Gastrocnemius medialis (tissue), 4 donors: Measurements from ENCODE around the gene IL12B. TPM values are rescaled to one million over a fixed set of nuclear protein-coding genes. Genes with fewer than 3 reads are reported as not detected.

Experiments
- ATAC-seq, 2 donors: fragments of 150-250 bp; one replicate each; pipeline ENCODE4 v1.9.1; 2016
- DNase-seq, 2 donors: peaks; one replicate each; pipeline ENCODE4 v3.0.0-alpha.2; 2019
- H3K27ac ChIP-seq, 4 donors: fragments of 200-600 bp; sonication (generic); 1 replicate in 1 of 4; 2 replicates in 3 of 4; pipeline ENCODE4 v1.5.1; 2016 to 2018; ENCODE audit warnings: mild to moderate bottlenecking in 2 of 4, moderate library complexity in 1 of 4
- H3K27me3 ChIP-seq, 3 donors: fragments of 200-600 bp; sonication (generic) in 2 of 3; 1 replicate in 1 of 3; 2 replicates in 2 of 3; pipeline versions ENCODE4 v1.5.1 to v1.6.0; 2016 to 2019; ENCODE audit warnings: mild to moderate bottlenecking in 1 of 3, moderate library complexity in 1 of 3
- H3K36me3 ChIP-seq, 2 donors: fragments of 200-600 bp; sonication (generic) in 1 of 2; one replicate each; pipeline ENCODE4 v1.5.1; 2017 to 2018
- H3K4me1 ChIP-seq, 2 donors: fragments of 200-600 bp; sonication (generic) in 1 of 2; one replicate each; pipeline ENCODE4 v1.5.1; 2016 to 2017; ENCODE audit warnings: mild to moderate bottlenecking in 2 of 2
- H3K4me3 ChIP-seq, 4 donors: fragments of 200-600 bp; sonication (generic) in 3 of 4; 1 replicate in 1 of 4; 2 replicates in 3 of 4; pipeline ENCODE4 v1.5.1; 2016 to 2019; ENCODE audit warnings: mild to moderate bottlenecking in 2 of 4
- H3K9me3 ChIP-seq, 3 donors: fragments of 200-600 bp; sonication (generic) in 2 of 3; 1 replicate in 1 of 3; 2 replicates in 2 of 3; pipeline ENCODE4 v1.5.1; 2016 to 2019
- POLR2A ChIP-seq, 2 donors: fragments of 450-650 bp; IDR thresholded peaks; one replicate each; pipeline ENCODE4 v1.6.1; 2017; ENCODE audit warnings: antibody characterized with exemption in 2 of 2, mild to moderate bottlenecking in 2 of 2, moderate library complexity in 2 of 2
- in situ Hi-C, 4 donors: fragments of 200-750 bp; cut with MboI; loops; one replicate each; pipeline versions ENCODE4 v1.15.0 to v1.8.0; 2017; ENCODE audit warnings: low sequenced_read_pairs in 4 of 4
- intact Hi-C: fragments of 100-400 bp; cut with DNase I; formaldehyde crosslinking; loops from one replicate; pipeline ENCODE4 v1.15.1; 2023; ENCODE audit warnings: low total_unique reads
- total RNA-seq, 4 donors: library from RNA; depleted of rRNA; stranded (reverse); fragments of >200 nt; gene quantifications; one replicate each; pipeline versions ENCODE4 v1.1.0 to v1.2.3, GENCODE V29; 2016
- TF ChIP-seq, protein P1 (sequence below), 5 experiments: fragments of 450-650 bp in 3 of 5; fragments of 200-600 bp in 2 of 5; sonication (generic) in 2 of 5; IDR thresholded peaks in 4 of 5; conservative IDR thresholded peaks in 1 of 5; 1 replicate in 4 of 5; 2 replicates in 1 of 5; pipeline ENCODE4 v1.5.1; 2016 to 2019; ENCODE audit warnings: antibody characterized with exemption in 5 of 5, mild to moderate bottlenecking in 3 of 5, moderate library complexity in 3 of 5

The IL12B gene
- total RNA-seq, 4 donors from 2014 or later: not detected

GRCh38 chr5:159339460-159339859 is 9.2 kb upstream of the IL12B start:
- DNase-seq: no peak
- no peak for ATAC-seq
- intact Hi-C loops: no loop called here
- no peak overlapping the region for H3K4me3 ChIP-seq
- H3K36me3 ChIP-seq: no peaks in the 10 kb centered on the region
- H3K4me1 ChIP-seq: no peaks in the 10 kb centered on the region
- no peaks in the 10 kb centered on the region for H3K9me3 ChIP-seq
- no peak overlapping the region for H3K27ac ChIP-seq
- in situ Hi-C loops: no loop called here
- TF ChIP-seq, protein P1, sequence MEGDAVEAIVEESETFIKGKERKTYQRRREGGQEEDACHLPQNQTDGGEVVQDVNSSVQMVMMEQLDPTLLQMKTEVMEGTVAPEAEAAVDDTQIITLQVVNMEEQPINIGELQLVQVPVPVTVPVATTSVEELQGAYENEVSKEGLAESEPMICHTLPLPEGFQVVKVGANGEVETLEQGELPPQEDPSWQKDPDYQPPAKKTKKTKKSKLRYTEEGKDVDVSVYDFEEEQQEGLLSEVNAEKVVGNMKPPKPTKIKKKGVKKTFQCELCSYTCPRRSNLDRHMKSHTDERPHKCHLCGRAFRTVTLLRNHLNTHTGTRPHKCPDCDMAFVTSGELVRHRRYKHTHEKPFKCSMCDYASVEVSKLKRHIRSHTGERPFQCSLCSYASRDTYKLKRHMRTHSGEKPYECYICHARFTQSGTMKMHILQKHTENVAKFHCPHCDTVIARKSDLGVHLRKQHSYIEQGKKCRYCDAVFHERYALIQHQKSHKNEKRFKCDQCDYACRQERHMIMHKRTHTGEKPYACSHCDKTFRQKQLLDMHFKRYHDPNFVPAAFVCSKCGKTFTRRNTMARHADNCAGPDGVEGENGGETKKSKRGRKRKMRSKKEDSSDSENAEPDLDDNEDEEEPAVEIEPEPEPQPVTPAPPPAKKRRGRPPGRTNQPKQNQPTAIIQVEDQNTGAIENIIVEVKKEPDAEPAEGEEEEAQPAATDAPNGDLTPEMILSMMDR (IDR thresholded peaks at IDR 0.05 in 4 of 5, conservative IDR thresholded peaks at IDR 0.05 in 1 of 5): no peak
- no peak for TF ChIP-seq POLR2A (IDR thresholded peaks at IDR 0.05)
- H3K27me3 ChIP-seq: no peaks in the 10 kb centered on the region

GRCh38 chr5:159338118-159338517 is 7.8 kb upstream of the IL12B start:
- TF ChIP-seq POLR2A (IDR thresholded peaks at IDR 0.05): no peak
- TF ChIP-seq, protein P1 (IDR thresholded peaks at IDR 0.05 in 4 of 5, conservative IDR thresholded peaks at IDR 0.05 in 1 of 5): no peak
- Histone ChIP-seq H3K4me1 (no peaks in the 10 kb centered on the region), H3K36me3 (no peaks in the 10 kb centered on the region), H3K4me3 (no peak overlapping the region), H3K27ac (no peak overlapping the region), H3K9me3 (no peaks in the 10 kb centered on the region), H3K27me3 (no peaks in the 10 kb centered on the region)
- intact Hi-C loops: no loop called here
- ATAC-seq (no peak), DNase-seq (no peak)
- in situ Hi-C loops: no loop called here

GRCh38 chr5:159337016-159337955 is 7.0 kb upstream of the IL12B start:
- no peak overlapping the region for H3K4me3 ChIP-seq
- no peak overlapping the region for H3K27ac ChIP-seq
- H3K36me3 ChIP-seq: no peaks in the 10 kb centered on the region
- no peaks in the 10 kb centered on the region for H3K4me1 ChIP-seq
- no peaks in the 10 kb centered on the region for H3K9me3 ChIP-seq
- no peaks in the 10 kb centered on the region for H3K27me3 ChIP-seq
- in situ Hi-C loops: no loop called here
- TF ChIP-seq POLR2A (IDR thresholded peaks at IDR 0.05): no peak
- ATAC-seq (no peak), DNase-seq (no peak)
- intact Hi-C loops: no loop called here

GRCh38 chr5:159336586-159336985 is 6.3 kb upstream of the IL12B start:
- TF ChIP-seq, protein P1 (IDR thresholded peaks at IDR 0.05 in 4 of 5, conservative IDR thresholded peaks at IDR 0.05 in 1 of 5): no peak
- no peak for TF ChIP-seq POLR2A (IDR thresholded peaks at IDR 0.05)
- Histone ChIP-seq H3K27ac (no peak overlapping the region), H3K27me3 (peaks cover 0 to 3% (median 1%) of the 10 kb centered on the region in 3 donors), H3K4me1 (no peaks in the 10 kb centered on the region), H3K9me3 (no peaks in the 10 kb centered on the region), H3K4me3 (no peak overlapping the region), H3K36me3 (no peaks in the 10 kb centered on the region)
- DNase-seq (no peak), ATAC-seq (no peak)
- in situ Hi-C loops: no loop called here
- intact Hi-C loops: no loop called here

- Histone ChIP-seq H3K27me3 (peaks cover 9 to 19% (median 13%) of the 10 kb centered on the region in 3 donors), H3K36me3 (no peaks in the 10 kb centered on the region), H3K9me3 (no peaks in the 10 kb centered on the region), H3K4me1 (no peaks in the 10 kb centered on the region), H3K4me3 (no peak overlapping the region), H3K27ac (no peak overlapping the region)
- intact Hi-C loops: no loop called here
- TF ChIP-seq, protein P1 (IDR thresholded peaks at IDR 0.05 in 4 of 5, conservative IDR thresholded peaks at IDR 0.05 in 1 of 5): no peak
- no peak for TF ChIP-seq POLR2A (IDR thresholded peaks at IDR 0.05)
- no peak for ATAC-seq
- in situ Hi-C loops: no loop called here
- no peak for DNase-seq
These were observed 3.2 kb upstream of the IL12B start for GRCh38 chr5:159333545-159333925.
